Esophagus muscularis mucosa (tissue), 4 donors: ENCODE measurements around the gene C9orf72. TPM values are rescaled to one million over a fixed set of nuclear protein-coding genes. Genes with fewer than 3 reads are reported as not detected.

Experiments used
- DNase-seq: peaks from one replicate; pipeline ENCODE4 v3.0.0-alpha.2; 2017; ENCODE audit errors: extremely low spot score
- H3K27ac ChIP-seq, 4 donors: fragments of 200-600 bp; sonication (generic); replicated peaks in 1 of 4; 1 replicate in 3 of 4; 2 replicates in 1 of 4; pipeline ENCODE4 v1.5.1; 2016 to 2019; ENCODE audit warnings: mild to moderate bottlenecking in 1 of 4
- H3K27me3 ChIP-seq, 4 donors: fragments of 200-600 bp; sonication (generic); one replicate each; pipeline versions ENCODE4 v1.5.1 to v1.6.0; 2016 to 2019
- H3K36me3 ChIP-seq, 4 donors: fragments of 200-600 bp; sonication (generic); one replicate each; pipeline ENCODE4 v1.5.1; 2016 to 2019
- H3K4me1 ChIP-seq, 4 donors: fragments of 200-600 bp; sonication (generic); one replicate each; pipeline ENCODE4 v1.5.1; 2016 to 2019
- H3K4me3 ChIP-seq, 4 donors: fragments of 200-600 bp; sonication (generic); 1 replicate in 2 of 4; 2 replicates in 2 of 4; pipeline ENCODE4 v1.5.1; 2016 to 2019; ENCODE audit warnings: mild to moderate bottlenecking in 4 of 4, moderate library complexity in 1 of 4
- H3K9me3 ChIP-seq, 4 donors: fragments of 200-600 bp; sonication (generic); 1 replicate in 3 of 4; 2 replicates in 1 of 4; pipeline ENCODE4 v1.5.1; 2016 to 2019
- CTCF ChIP-seq, 3 experiments: fragments of 200-600 bp in 2 of 3; fragments of 450-650 bp in 1 of 3; sonication (generic) in 2 of 3; IDR thresholded peaks; one replicate each; pipeline ENCODE4 v1.5.1; 2017 to 2019; ENCODE audit warnings: antibody characterized with exemption in 3 of 3, mild to moderate bottlenecking in 2 of 3, moderate library complexity in 1 of 3
- EP300 ChIP-seq: sonication (generic); formaldehyde crosslinking; IDR thresholded peaks from one replicate; pipeline ENCODE4 v1.6.1; 2017; ENCODE audit warnings: antibody characterized with exemption
- POLR2A ChIP-seq: fragments of 450-650 bp; IDR thresholded peaks from one replicate; pipeline ENCODE4 v1.6.1; 2017; ENCODE audit warnings: antibody characterized with exemption, moderate library complexity, mild to moderate bottlenecking, low read depth
- POLR2AphosphoS5 ChIP-seq, 2 donors: sonication (generic); formaldehyde crosslinking; IDR thresholded peaks; one replicate each; pipeline ENCODE4 v1.6.1; 2017; ENCODE audit warnings: antibody characterized with exemption in 2 of 2
- WGBS: methylation state at CpG from one replicate; pipeline ENCODE4 v1.1.5; 2018; 5-methylcytosine and 5-hydroxymethylcytosine counted together
- intact Hi-C: fragments of 100-400 bp; cut with DNase I; formaldehyde crosslinking; loops from one replicate; pipeline ENCODE4 v1.15.1; 2023
- total RNA-seq, 4 donors: library from RNA; depleted of rRNA; stranded (reverse); fragments of >200 nt; gene quantifications; one replicate each; pipeline versions ENCODE4 v1.1.0 to v1.2.1, GENCODE V29; 2016

C9orf72 gene
- total RNA-seq, 4 donors from 2014 or later = 11.5 to 20.5 (median 14.6) TPM

- WGBS = 65% methylated on average over 2 of the region's 2 CpGs
- Histone ChIP-seq H3K27me3 (no peaks in the 10 kb centered on the region), H3K9me3 (no peaks in the 10 kb centered on the region), H3K4me3 (no peak overlapping the region), H3K36me3 (no peaks in the 10 kb centered on the region), H3K27ac (no peak overlapping the region), H3K4me1 (peaks cover 13 to 27% (median 25%) of the 10 kb centered on the region in 4 donors)
- intact Hi-C loops = no loop called here
- TF ChIP-seq POLR2AphosphoS5 (IDR thresholded peaks at IDR 0.05) (peak in 1 of 2 donors; percentile 14), CTCF (IDR thresholded peaks at IDR 0.05) (no peak)
- DNase-seq = no peak
Observed at GRCh38 chr9:27499451-27499850, 73.8 kb downstream of the C9orf72 start.

GRCh38 chr9:27497883-27498417 lies 75.3 kb downstream of the C9orf72 start:
- DNase-seq = no peak
- Histone ChIP-seq H3K4me3 (no peak overlapping the region), H3K4me1 (peaks cover 13 to 27% (median 25%) of the 10 kb centered on the region in 4 donors), H3K27ac (no peak overlapping the region), H3K36me3 (no peaks in the 10 kb centered on the region), H3K27me3 (no peaks in the 10 kb centered on the region), H3K9me3 (no peaks in the 10 kb centered on the region)
- intact Hi-C loops = no loop called here
- TF ChIP-seq CTCF (IDR thresholded peaks at IDR 0.05) (no peak), POLR2AphosphoS5 (IDR thresholded peaks at IDR 0.05) (no peak), POLR2A (no peak), EP300 (no peak)
- 76% methylated on average over 11 of the region's 11 CpGs for WGBS

Other genes with a start within 250 kb of the C9orf72 start
- not detected for gene IFNK, start 49.2 kb downstream of the C9orf72 start, total RNA-seq
- gene MOB3B, start 43.7 kb downstream of the C9orf72 start, total RNA-seq = 10 to 100 TPM in 1 of 4 donors, 1 to 10 TPM in 3; 7.6 to 11.6 (median 9.5) TPM